DMS 273 treated with DMSO at 0.1 percent for 48 hours (cell line): Measurements from ENCODE around the gene USP8.
A peak's percentile ranks its signal among the peaks of the same experiment; 100 is the strongest.

Source experiments
- DNase-seq: peaks from one replicate; lab custom pipeline; 2025; lab: John Stamatoyannopoulos, UW

USP8 gene

GRCh38 chr15:50543556-50543955 lies 119.4 kb downstream of the USP8 start:
- DNase-seq: no peak

GRCh38 chr15:50544368-50544767 lies 120.2 kb downstream of the USP8 start:
- no peak for DNase-seq

GRCh38 chr15:50546566-50546965 lies 122.4 kb downstream of the USP8 start, which contains the start of gene USP50:
TSS of gene USP50 (minus strand) at chr15:50546666. CDS start at chr15:50546525, 141 bp downstream.
- no peak for DNase-seq

DNA sequence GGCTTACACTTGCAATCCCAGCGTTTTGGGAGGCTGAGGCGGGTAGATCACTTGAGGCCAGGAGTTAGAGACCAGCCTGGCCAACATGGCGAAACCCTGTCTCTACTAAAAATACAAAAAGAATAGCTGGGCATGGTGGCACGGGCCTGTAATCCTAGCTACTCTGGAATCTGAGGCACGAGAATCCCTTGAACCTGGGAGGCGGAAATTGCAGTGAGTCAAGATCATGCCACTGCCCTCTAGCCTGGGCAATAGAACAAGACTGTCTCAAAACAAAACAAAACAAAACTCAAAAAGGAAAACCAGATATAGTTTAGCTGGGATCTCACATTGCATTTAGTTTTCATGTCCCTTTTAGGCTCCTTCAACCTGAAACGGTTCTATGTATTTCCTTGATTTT lies 125.1 kb downstream of the USP8 start:
- no peak for DNase-seq

- no peak for DNase-seq
Measured at GRCh38 chr15:50552238-50552637, 128.0 kb downstream of the USP8 start.

DNA sequence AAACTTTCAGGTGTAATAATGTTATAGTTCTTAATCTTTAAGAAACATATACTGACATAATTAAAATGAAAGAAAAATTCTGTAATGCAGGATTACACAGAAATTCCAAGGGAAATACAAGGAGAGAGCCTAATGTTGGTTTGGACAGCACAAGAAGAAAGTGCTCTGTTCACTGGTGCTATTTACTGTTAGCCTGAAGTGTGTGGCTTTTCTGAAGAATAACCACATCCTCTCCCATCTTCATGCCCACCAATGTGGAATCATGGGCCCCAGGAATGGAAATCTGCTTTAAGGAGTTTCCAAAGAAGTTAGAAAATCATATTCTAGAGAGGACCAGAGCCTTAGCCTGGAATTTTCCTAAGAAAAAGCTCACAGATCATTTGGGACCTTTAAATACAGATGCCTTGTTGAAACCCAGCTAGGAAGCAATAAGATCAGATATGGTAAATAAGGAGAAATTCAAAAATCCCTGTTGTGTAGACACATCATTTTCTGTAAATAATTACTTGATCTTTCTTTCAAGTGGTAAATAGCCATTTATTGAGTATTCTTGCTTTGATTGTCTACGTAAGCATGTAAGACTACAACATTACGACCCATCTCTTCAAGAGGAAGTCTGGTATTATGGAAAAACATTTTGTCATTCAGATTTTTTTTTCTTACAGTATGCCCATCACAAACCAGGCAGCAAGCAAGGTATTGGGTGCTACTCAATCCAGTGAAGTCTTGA lies 132.6 kb downstream of the USP8 start:
- no peak for DNase-seq

DNA sequence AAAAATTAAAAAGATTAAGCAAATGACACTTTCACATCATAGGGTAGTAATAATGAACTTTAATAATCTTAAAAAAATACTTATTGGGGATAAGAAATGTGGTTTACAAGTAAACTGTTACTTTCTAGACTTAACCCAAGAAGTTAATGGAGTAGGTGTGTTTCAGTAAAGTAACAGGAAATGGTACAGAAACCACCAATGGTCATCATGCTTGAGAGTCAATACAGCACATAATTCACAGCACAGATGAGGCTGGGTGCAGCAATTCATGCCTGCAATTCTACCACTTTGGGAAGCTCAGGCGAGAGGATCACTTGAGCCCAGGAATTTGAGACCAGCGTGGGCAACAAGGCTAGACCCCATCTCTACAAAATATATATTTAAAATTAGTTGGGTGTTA lies 133.8 kb downstream of the USP8 start:
- no peak for DNase-seq

DNA sequence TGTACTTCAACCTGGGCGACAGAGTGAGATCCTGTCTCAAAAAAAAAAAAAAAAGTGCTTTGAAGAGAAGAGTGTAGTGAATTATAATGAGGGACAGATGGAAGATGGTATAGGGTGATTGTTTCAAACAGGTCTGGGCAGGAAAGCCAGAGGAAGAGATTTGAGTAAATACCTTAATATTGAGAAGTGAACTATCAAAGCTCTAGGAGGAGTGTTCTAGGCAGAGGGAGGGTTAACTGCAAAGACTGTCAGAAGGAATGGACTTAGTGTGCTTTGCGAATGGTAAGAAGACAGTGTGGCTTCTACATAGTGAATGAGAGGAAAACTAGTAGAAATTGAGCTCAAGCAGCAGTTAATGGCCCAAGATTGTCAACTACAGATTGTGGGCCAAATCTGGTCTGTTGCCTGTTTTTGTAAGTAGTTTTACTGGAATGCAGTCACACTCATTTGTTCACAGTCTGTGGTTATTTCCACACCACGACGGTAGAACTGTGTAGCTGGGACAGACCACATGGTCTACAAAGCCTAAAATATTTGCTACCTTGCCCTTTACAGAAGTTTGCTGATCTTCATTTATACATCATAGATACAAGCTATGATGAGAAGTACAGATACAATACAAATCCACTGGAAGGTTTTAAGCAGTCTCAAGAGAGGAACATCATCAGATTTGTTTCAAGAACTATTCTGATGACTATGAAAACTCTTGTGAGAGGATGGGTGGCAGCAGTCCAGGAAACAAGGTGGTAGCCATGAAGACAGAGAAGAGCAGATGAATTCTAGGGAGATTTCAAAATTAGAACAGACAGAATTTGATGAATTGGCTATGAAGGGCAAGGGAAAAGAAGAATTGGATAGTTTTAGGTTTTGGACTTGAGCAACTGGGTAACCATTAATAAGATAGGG lies 138.8 kb downstream of the USP8 start:
- DNase-seq: peak; percentile 31

- no peak for DNase-seq
Measured at GRCh38 chr15:50563756-50564155, 139.6 kb downstream of the USP8 start.
